ENCODE results near the gene TMEM131. TPM values are rescaled to one million over a fixed set of nuclear protein-coding genes. Genes with fewer than 3 reads are reported as not detected.

TMEM131 gene
- total RNA-seq, 1 experiment from 2014 or later = 21.9 TPM

GRCh38 chr2:97907369-97908100 is 88.2 kb downstream of the TMEM131 start:
- Mint-ChIP-seq H3K9me3 (no peaks in the 10 kb centered on the region), H3K4me3 (no peak overlapping the region), H3K27me3 (ENCODE audit: low read depth) (no peaks in the 10 kb centered on the region), H3K4me1 (peaks cover 1% of the 10 kb centered on the region; the same call in 1 of the 2 replicates), H3K27ac (no peak overlapping the region), H3K36me3 (no peaks in the 10 kb centered on the region)
- ChIA-PET POLR2A (no interaction called here), CTCF (interaction anchor here (1.2 kb wide), 1 partner anchor 100 kb away, joined by 3 read pairs; no protein-coding TSS in a partner anchor)
- DNase-seq (ENCODE audit: low spot score) = no peak
- ATAC-seq = no peak
- TF ChIP-seq USF2 (CRISPR knock-in tag; IDR thresholded peaks at IDR 0.05) (no peak), ATF2 (CRISPR knock-in tag; IDR thresholded peaks at IDR 0.05; ENCODE audit: borderline replicate concordance, low read depth) (no peak), JUN (CRISPR knock-in tag; IDR thresholded peaks at IDR 0.05) (no peak), ELF4 (CRISPR knock-in tag; IDR thresholded peaks at IDR 0.05; ENCODE audit: low read depth) (no peak), SOX15 (CRISPR knock-in tag; IDR thresholded peaks at IDR 0.05) (no peak), ZNF281 (CRISPR knock-in tag; IDR thresholded peaks at IDR 0.05) (no peak), ERG (CRISPR knock-in tag; IDR thresholded peaks at IDR 0.05) (no peak), PRDM15 (CRISPR knock-in tag; IDR thresholded peaks at IDR 0.05) (no peak), ZNF317 (CRISPR knock-in tag; IDR thresholded peaks at IDR 0.05; ENCODE audit: borderline replicate concordance, low read depth) (no peak), AFF4 (CRISPR knock-in tag; IDR thresholded peaks at IDR 0.05; ENCODE audit: borderline replicate concordance) (no peak), ETV6 (CRISPR knock-in tag; IDR thresholded peaks at IDR 0.05) (no peak), HMGXB4 (CRISPR knock-in tag; IDR thresholded peaks at IDR 0.05) (no peak)

All from WTC11 (cell line).